GM19397 (cell line): Measurements from ENCODE around the gene CD96.
A peak's percentile ranks its signal among the peaks of the same experiment; 100 is the strongest.
"Not testable (repeated sequence)": the region's sequence is repeated elsewhere in the genome, so short reads cannot be mapped to it uniquely, and the experiment has no call there.

Experiments
- ATAC-seq: cut with Tn5 transposase; IDR thresholded peaks from one replicate; pipeline ENCODE4 v1.9.1; 2021; ENCODE audit warnings: mild to moderate bottlenecking, moderate library complexity; ENCODE audit not compliant: unreplicated experiment

Gene CD96

GRCh38 chr3:111668888-111669488 is 127.0 kb downstream of the CD96 start:
- no peak for ATAC-seq

- ATAC-seq, result no peak
Observed at GRCh38 chr3:111669926-111670630, 128.1 kb downstream of the CD96 start.

GRCh38 chr3:111672461-111672860 is 130.5 kb downstream of the CD96 start:
- not testable (repeated sequence) for ATAC-seq

- no peak for ATAC-seq
Observed at GRCh38 chr3:111675846-111676210, 133.8 kb downstream of the CD96 start.

- no peak for ATAC-seq
Observed at GRCh38 chr3:111676211-111677006, 134.4 kb downstream of the CD96 start.

GRCh38 chr3:111677007-111677392 is 135.0 kb downstream of the CD96 start:
- ATAC-seq, result no peak

GRCh38 chr3:111681661-111682426 is 139.8 kb downstream of the CD96 start:
- no peak for ATAC-seq

GRCh38 chr3:111684640-111685039 is 142.6 kb downstream of the CD96 start:
- ATAC-seq, result no peak

GRCh38 chr3:111688190-111688800 is 146.3 kb downstream of the CD96 start:
- no peak for ATAC-seq

- peak; percentile 86 for ATAC-seq
Observed at GRCh38 chr3:111690242-111690641, 148.2 kb downstream of the CD96 start.

- no peak for ATAC-seq
Observed at GRCh38 chr3:111691293-111691909, 149.4 kb downstream of the CD96 start.

GRCh38 chr3:111692593-111693552 is 150.9 kb downstream of the CD96 start:
- ATAC-seq, result peak; percentile 49

- ATAC-seq, result no peak
Observed at GRCh38 chr3:111694471-111694870, 152.5 kb downstream of the CD96 start.

GRCh38 chr3:111695636-111696117 is 153.7 kb downstream of the CD96 start:
- no peak for ATAC-seq

GRCh38 chr3:111700054-111700453 is 158.1 kb downstream of the CD96 start:
- no peak for ATAC-seq

- no peak for ATAC-seq
Observed at GRCh38 chr3:111701292-111701906, 159.4 kb downstream of the CD96 start.
